Liver (tissue), 9 donors: ENCODE measurements around the gene KATNAL2. TPM values are rescaled to one million over a fixed set of nuclear protein-coding genes. Genes with fewer than 3 reads are reported as not detected.

Source experiments
- DNase-seq: peaks from one replicate; pipeline ENCODE4 v3.0.0-alpha.2; 2017; ENCODE audit warnings: low spot score
- H3K27ac ChIP-seq, 2 donors: one replicate each; pipeline ENCODE4 v1.7.0; 2013; ENCODE audit warnings: inconsistent platforms in 2 of 2, low read length in 2 of 2, control low read depth in 1 of 2, low read depth in 1 of 2, mild to moderate bottlenecking in 1 of 2
- H3K27me3 ChIP-seq, 4 donors: one replicate each; pipeline versions ENCODE4 v1.6.1 to v1.7.0; 2013; ENCODE audit warnings: low read length in 3 of 4, inconsistent platforms in 1 of 4, mild to moderate bottlenecking in 1 of 4, moderate library complexity in 1 of 4; ENCODE audit not compliant: control insufficient read depth in 4 of 4, insufficient read depth in 4 of 4
- H3K36me3 ChIP-seq, 4 donors: one replicate each; pipeline versions ENCODE4 v1.6.1 to v1.7.0; 2013; ENCODE audit warnings: low read length in 3 of 4, mild to moderate bottlenecking in 3 of 4, low read depth in 1 of 4, moderate library complexity in 1 of 4; ENCODE audit not compliant: control insufficient read depth in 4 of 4, insufficient read depth in 3 of 4
- H3K4me1 ChIP-seq, 4 donors: one replicate each; pipeline versions ENCODE4 v1.6.1 to v1.7.0; 2013; ENCODE audit warnings: low read length in 3 of 4, mild to moderate bottlenecking in 3 of 4, moderate library complexity in 1 of 4; ENCODE audit not compliant: control insufficient read depth in 4 of 4, insufficient read depth in 4 of 4
- H3K4me3 ChIP-seq, 3 donors: one replicate each; pipeline versions ENCODE4 v1.6.1 to v1.7.0; 2013; ENCODE audit warnings: low read length in 3 of 3, control low read depth in 1 of 3, low read depth in 1 of 3, mild to moderate bottlenecking in 1 of 3
- H3K9ac ChIP-seq, 2 donors: one replicate each; pipeline ENCODE4 v1.7.0; 2013; ENCODE audit warnings: low read length in 2 of 2, mild to moderate bottlenecking in 2 of 2, moderate library complexity in 2 of 2, control low read depth in 1 of 2, low read depth in 1 of 2
- H3K9me3 ChIP-seq, 4 donors: one replicate each; pipeline versions ENCODE4 v1.6.1 to v1.7.0; 2013; ENCODE audit warnings: low read length in 3 of 4; ENCODE audit not compliant: control insufficient read depth in 4 of 4
- ATF3 ChIP-seq: IDR thresholded peaks from 2 replicates; pipeline ENCODE4 v1.6.1; 2016; ENCODE audit warnings: antibody characterized with exemption
- CTCF ChIP-seq: fragments of 150-350 bp; IDR thresholded peaks from 2 replicates; pipeline ENCODE4 v1.5.1; 2017; ENCODE audit warnings: improper control_type of control experiment, low read depth, low read length; ENCODE audit not compliant: missing input control
- EGR1 ChIP-seq, 2 donors: IDR thresholded peaks; 2 replicates each; pipeline ENCODE4 v1.6.1; 2016 to 2018; ENCODE audit warnings: antibody characterized with exemption in 2 of 2, low read depth in 2 of 2
- FOXA1 ChIP-seq: IDR thresholded peaks from 2 replicates; pipeline ENCODE4 v1.6.1; 2016; ENCODE audit warnings: antibody characterized with exemption
- FOXA2 ChIP-seq: IDR thresholded peaks from 2 replicates; pipeline ENCODE4 v1.6.1; 2016; ENCODE audit warnings: antibody characterized with exemption
- GABPA ChIP-seq, 2 donors: IDR thresholded peaks in 1 of 2; conservative IDR thresholded peaks in 1 of 2; 2 replicates each; pipeline ENCODE4 v1.6.1; 2016; ENCODE audit warnings: antibody characterized with exemption in 2 of 2, mild to moderate bottlenecking in 1 of 2, moderate library complexity in 1 of 2
- HNF4A ChIP-seq, 2 donors: conservative IDR thresholded peaks; 2 replicates each; pipeline ENCODE4 v1.6.1; 2016; ENCODE audit warnings: antibody characterized with exemption in 2 of 2, mild to moderate bottlenecking in 2 of 2
- HNF4G ChIP-seq: IDR thresholded peaks from 2 replicates; pipeline ENCODE4 v1.6.1; 2016; ENCODE audit warnings: antibody characterized with exemption
- JUND ChIP-seq, 2 donors: IDR thresholded peaks; 2 replicates each; pipeline ENCODE4 v1.6.1; 2016; ENCODE audit warnings: antibody characterized with exemption in 2 of 2
- NR2F2 ChIP-seq: IDR thresholded peaks from 2 replicates; pipeline ENCODE4 v1.6.1; 2016; ENCODE audit warnings: antibody characterized with exemption
- RAD21 ChIP-seq, 2 donors: IDR thresholded peaks; 2 replicates each; pipeline ENCODE4 v1.6.1; 2016; ENCODE audit warnings: antibody characterized with exemption in 2 of 2, mild to moderate bottlenecking in 2 of 2
- REST ChIP-seq: IDR thresholded peaks from 2 replicates; pipeline ENCODE4 v1.6.1; 2016; ENCODE audit warnings: antibody characterized with exemption, mild to moderate bottlenecking
- RXRA ChIP-seq, 2 donors: IDR thresholded peaks; 2 replicates each; pipeline ENCODE4 v1.6.1; 2017 to 2018; ENCODE audit warnings: antibody characterized with exemption in 2 of 2, mild to moderate bottlenecking in 1 of 2
- SP1 ChIP-seq: IDR thresholded peaks from 2 replicates; pipeline ENCODE4 v1.6.1; 2018; ENCODE audit warnings: antibody characterized with exemption, mild to moderate bottlenecking
- TAF1 ChIP-seq: conservative IDR thresholded peaks from 2 replicates; pipeline ENCODE4 v1.6.1; 2016; ENCODE audit warnings: antibody characterized with exemption, mild to moderate bottlenecking
- YY1 ChIP-seq: IDR thresholded peaks from 2 replicates; pipeline ENCODE4 v1.6.1; 2016; ENCODE audit warnings: antibody characterized with exemption, mild to moderate bottlenecking
- ZBTB33 ChIP-seq: IDR thresholded peaks from 2 replicates; pipeline ENCODE4 v1.6.1; 2016; ENCODE audit warnings: antibody characterized with exemption
- WGBS: extraction: QIAGEN DNeasy Blood & Tissue Kit; methylation state at CpG from one replicate; pipeline ENCODE4 v1.1.7; 2013; 5-methylcytosine and 5-hydroxymethylcytosine counted together
- polyA plus RNA-seq, 2 donors: library from polyadenylated mRNA; stranded (reverse) in 1 of 2; unstranded in 1 of 2; fragments of 200-250 nt in 1 of 2; fragments of >200 nt in 1 of 2; fragmentation: Nextera tagmentation in 1 of 2; extraction: Ambion mirVana in 1 of 2; gene quantifications; one replicate each; pipeline versions ENCODE4 v1.2.1 to v1.2.3, GENCODE V29; 2013 to 2015
- total RNA-seq, 2 donors: library from RNA; depleted of rRNA; stranded (reverse); fragments of >200 nt; gene quantifications; one replicate each; pipeline ENCODE4 v1.2.3, GENCODE V29; 2014
- donor health status: healthy.
- donor health status: healthy.
- donor health status: healthy.
- donor health status: healthy.
- donor health status: healthy.

The KATNAL2 gene
- total and polyA plus RNA-seq, 4 donors, result 0.42 to 4.8 (median 1.5) TPM

GRCh38 chr18:46892842-46893241 is 24.6 kb upstream of the KATNAL2 start:
- no peak for TF ChIP-seq NR2F2
- no peak for TF ChIP-seq ATF3
- TF ChIP-seq YY1, result no peak
- no peak for TF ChIP-seq RAD21 (IDR thresholded peaks at IDR 0.05)
- no peak for TF ChIP-seq ZBTB33
- TF ChIP-seq EGR1 (IDR thresholded peaks at IDR 0.05; ENCODE audit: low read depth in 2 of 2), result no peak
- no peak for TF ChIP-seq TAF1
- TF ChIP-seq FOXA1, result no peak
- TF ChIP-seq JUND (IDR thresholded peaks at IDR 0.05), result no peak
- no peak for TF ChIP-seq FOXA2
- no peak for TF ChIP-seq CTCF
- TF ChIP-seq GABPA (IDR thresholded peaks at IDR 0.05 in 1 of 2, conservative IDR thresholded peaks at IDR 0.05 in 1 of 2), result no peak
- H3K4me3 ChIP-seq, result no peak overlapping the region
- peaks cover 4 to 17% (median 10%) of the 10 kb centered on the region in 4 donors for H3K36me3 ChIP-seq
- no peak for DNase-seq
- H3K9ac ChIP-seq, result no peak overlapping the region
- WGBS, result 91% methylated on average over 1 of the region's 1 CpG
- H3K27ac ChIP-seq, result no peak overlapping the region
- peaks cover 0 to 5% (median 0%) of the 10 kb centered on the region in 4 donors for H3K4me1 ChIP-seq
- H3K9me3 ChIP-seq, result peaks cover 3 to 6% (median 5%) of the 10 kb centered on the region in 4 donors
- no peaks in the 10 kb centered on the region for H3K27me3 ChIP-seq

- Histone ChIP-seq H3K4me3 (no peak overlapping the region), H3K9me3 (peaks cover 3 to 6% (median 4%) of the 10 kb centered on the region in 4 donors), H3K9ac (no peak overlapping the region), H3K4me1 (peaks cover 0 to 5% (median 0%) of the 10 kb centered on the region in 4 donors), H3K27ac (no peak overlapping the region), H3K36me3 (peaks cover 4 to 17% (median 10%) of the 10 kb centered on the region in 4 donors), H3K27me3 (no peaks in the 10 kb centered on the region)
- no peak for DNase-seq
- TF ChIP-seq HNF4G (no peak), ATF3 (no peak), EGR1 (IDR thresholded peaks at IDR 0.05; ENCODE audit: low read depth in 2 of 2) (no peak), NR2F2 (no peak), FOXA2 (no peak), TAF1 (no peak), SP1 (no peak), RAD21 (IDR thresholded peaks at IDR 0.05) (no peak), ZBTB33 (no peak), HNF4A (conservative IDR thresholded peaks at IDR 0.05) (no peak), RXRA (IDR thresholded peaks at IDR 0.05) (no peak), CTCF (no peak), FOXA1 (no peak), REST (no peak)
- 88% methylated on average over 1 of the region's 1 CpG for WGBS
Observed at GRCh38 chr18:46893360-46893759, 24.0 kb upstream of the KATNAL2 start.
